Measurements from ENCODE around the gene RIT1. TPM values are rescaled to one million over a fixed set of nuclear protein-coding genes. Genes with fewer than 3 reads are reported as not detected.

Gene RIT1
- total RNA-seq, 1 experiment from 2014 or later: 43.4 TPM

- no peak for DNase-seq
- Histone ChIP-seq H3K4me3 (no peak overlapping the region), H3K27me3 (no peaks in the 10 kb centered on the region), H3K36me3 (peaks cover 82% of the 10 kb centered on the region), H3K9me3 (no peaks in the 10 kb centered on the region)
These were observed 60.8 kb downstream of the RIT1 start for GRCh38 chr1:155850345-155850744.

GRCh38 chr1:155847823-155848529, 63.2 kb downstream of the RIT1 start:
- peaks cover 75% of the 10 kb centered on the region for H3K36me3 ChIP-seq
- no peaks in the 10 kb centered on the region for H3K27me3 ChIP-seq
- no peaks in the 10 kb centered on the region for H3K9me3 ChIP-seq
- H3K4me3 ChIP-seq: no peak overlapping the region
- DNase-seq: no peak

Other genes with a start within 250 kb of the RIT1 start
- 32.6 and 48.1 TPM in 2 replicates for gene YY1AP1, start 222.6 kb downstream of the RIT1 start, total RNA-seq (2014; rRNA removed; shearing (Covaris generic); ENCODE audit: low replicate concordance)
- gene DAP3, start 222.3 kb downstream of the RIT1 start, total RNA-seq (2014; rRNA removed; shearing (Covaris generic); ENCODE audit: low replicate concordance): 79.0 and 111 TPM in 2 replicates
- gene GON4L, start 54.1 kb downstream of the RIT1 start, total RNA-seq (2014; rRNA removed; shearing (Covaris generic); ENCODE audit: low replicate concordance): 11.6 and 15.6 TPM in 2 replicates
- 47.9 and 48.6 TPM in 2 replicates for gene SYT11, start 51.8 kb downstream of the RIT1 start, total RNA-seq (2014; rRNA removed; shearing (Covaris generic); ENCODE audit: low replicate concordance)
- gene KHDC4, start 23.1 kb upstream of the RIT1 start, total RNA-seq (2014; rRNA removed; shearing (Covaris generic); ENCODE audit: low replicate concordance): 26.0 and 32.1 TPM in 2 replicates
- gene RXFP4, start 30.3 kb upstream of the RIT1 start, total RNA-seq (2014; rRNA removed; shearing (Covaris generic); ENCODE audit: low replicate concordance): not detected in 2 replicates
- gene ARHGEF2, start 67.2 kb upstream of the RIT1 start, total RNA-seq (2014; rRNA removed; shearing (Covaris generic); ENCODE audit: low replicate concordance): 38.7 and 70.6 TPM in 2 replicates
- gene SSR2, start 109.6 kb upstream of the RIT1 start, total RNA-seq (2014; rRNA removed; shearing (Covaris generic); ENCODE audit: low replicate concordance): 243 and 387 TPM in 2 replicates
- 29.3 and 40.3 TPM in 2 replicates for gene UBQLN4, start 142.4 kb upstream of the RIT1 start, total RNA-seq (2014; rRNA removed; shearing (Covaris generic); ENCODE audit: low replicate concordance)
- gene LAMTOR2, start 143.4 kb upstream of the RIT1 start, total RNA-seq (2014; rRNA removed; shearing (Covaris generic); ENCODE audit: low replicate concordance): 5.8 and 16.9 TPM in 2 replicates
- not detected in 2 replicates for gene RAB25, start 149.8 kb upstream of the RIT1 start, total RNA-seq (2014; rRNA removed; shearing (Covaris generic); ENCODE audit: low replicate concordance)
- gene MEX3A, start 171.1 kb upstream of the RIT1 start, total RNA-seq (2014; rRNA removed; shearing (Covaris generic); ENCODE audit: low replicate concordance): 2.3 and 2.7 TPM in 2 replicates
- gene LMNA, start 203.4 kb upstream of the RIT1 start, total RNA-seq (2014; rRNA removed; shearing (Covaris generic); ENCODE audit: low replicate concordance): 1,337 and 1,568 TPM in 2 replicates
- 0.49 TPM in 1 of 2 replicates, not detected in the other for gene SEMA4A, start 242.2 kb upstream of the RIT1 start, total RNA-seq (2014; rRNA removed; shearing (Covaris generic); ENCODE audit: low replicate concordance)